ENCODE results near the gene ZC3H7A. TPM values are rescaled to one million over a fixed set of nuclear protein-coding genes. Genes with fewer than 3 reads are reported as not detected.

The ZC3H7A gene
- total and polyA plus RNA-seq, 2 of the 13 experiments (the other 11 are each of a cell fraction or from before 2014, with no cell fraction given) = 29.2 to 36.8 TPM

DNA sequence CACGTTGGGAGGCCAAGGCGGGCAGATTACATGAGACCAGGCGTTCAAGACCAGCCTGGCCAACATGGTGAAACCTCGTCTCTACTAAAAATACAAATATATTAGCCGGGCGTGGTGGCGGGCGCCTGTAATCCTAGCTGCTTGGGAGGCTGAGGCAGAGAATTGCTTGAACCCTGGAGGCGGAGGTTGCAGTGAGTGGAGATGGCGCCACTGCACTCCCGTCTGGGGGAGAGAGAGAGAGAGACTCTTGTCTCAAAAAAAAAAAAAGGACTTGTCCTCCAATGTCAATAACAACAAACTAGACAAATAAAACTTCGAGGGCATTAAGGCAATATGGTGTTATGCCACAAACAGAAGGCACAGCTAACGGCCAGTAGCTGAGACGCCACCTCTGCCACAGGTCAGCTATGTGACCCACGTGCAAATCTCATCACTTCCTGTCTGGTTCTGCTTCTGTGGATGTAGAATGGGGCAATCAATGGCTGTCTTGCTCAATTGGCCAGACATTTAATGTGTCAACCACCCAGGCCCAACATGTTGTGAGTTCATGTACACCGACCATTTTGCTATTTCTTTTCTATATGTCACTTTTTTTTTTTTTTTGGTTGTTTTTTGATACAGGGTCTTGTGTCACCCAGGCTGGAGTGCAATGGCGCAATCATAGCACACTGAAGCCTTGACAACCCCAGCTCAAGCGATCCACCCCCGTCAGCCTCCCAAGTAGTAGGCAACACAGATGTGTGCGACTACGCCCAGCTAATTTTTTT lies 53.6 kb downstream of the ZC3H7A start (continued):
- TF ChIP-seq, protein P1, sequence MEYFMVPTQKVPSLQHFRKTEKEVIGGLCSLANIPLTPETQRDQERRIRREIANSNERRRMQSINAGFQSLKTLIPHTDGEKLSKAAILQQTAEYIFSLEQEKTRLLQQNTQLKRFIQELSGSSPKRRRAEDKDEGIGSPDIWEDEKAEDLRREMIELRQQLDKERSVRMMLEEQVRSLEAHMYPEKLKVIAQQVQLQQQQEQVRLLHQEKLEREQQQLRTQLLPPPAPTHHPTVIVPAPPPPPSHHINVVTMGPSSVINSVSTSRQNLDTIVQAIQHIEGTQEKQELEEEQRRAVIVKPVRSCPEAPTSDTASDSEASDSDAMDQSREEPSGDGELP (IDR thresholded peaks at IDR 0.05; ENCODE audit: borderline replicate concordance, low read depth) = no peak
- TF ChIP-seq ZFP90 (CRISPR knock-in tag; IDR thresholded peaks at IDR 0.05; ENCODE audit: borderline replicate concordance) (peak; percentile 10; the same call in 1 of the 2 replicates), ZFP62 (CRISPR knock-in tag; IDR thresholded peaks at IDR 0.05) (no peak), CBFB (CRISPR knock-in tag; IDR thresholded peaks at IDR 0.05) (peak; percentile 36; the same call in 1 of the 2 replicates), PHF5A (CRISPR knock-in tag; IDR thresholded peaks at IDR 0.05; ENCODE audit: low read depth, unreplicated experiment) (peak; percentile 89), ASH2L (IDR thresholded peaks at IDR 0.05; ENCODE audit: insufficient read length, low read depth, low read length) (peak; percentile 49), FOXP1 (IDR thresholded peaks at IDR 0.05) (peak; percentile 84; the same call in 1 of the 2 replicates), FOXP1 (CRISPR knock-in tag; IDR thresholded peaks at IDR 0.05) (peak; percentile 81), RAD51 (IDR thresholded peaks at IDR 0.05; ENCODE audit: borderline replicate concordance) (no peak), EP300 (IDR thresholded peaks at IDR 0.05; ENCODE audit: low read depth in 2 of 2, low read length in 2 of 2) (peak; percentile 57 to 72), EP300 (CRISPR knock-in tag; IDR thresholded peaks at IDR 0.05; ENCODE audit: borderline replicate concordance) (peak; percentile 75), FIP1L1 (IDR thresholded peaks at IDR 0.05; ENCODE audit: borderline replicate concordance, insufficient read depth, low read depth, low read length) (peak; percentile 54; the same call in 1 of the 2 replicates), PAF1 (CRISPR knock-in tag; IDR thresholded peaks at IDR 0.05) (no peak), SAFB2 (CRISPR knock-in tag; IDR thresholded peaks at IDR 0.05; ENCODE audit: borderline replicate concordance, low read depth) (no peak), NKX3-1 (CRISPR knock-in tag; IDR thresholded peaks at IDR 0.05) (peak; percentile 53; the same call in 1 of the 2 replicates), ZSCAN25 (CRISPR knock-in tag; IDR thresholded peaks at IDR 0.05) (no peak), NAIF1 (CRISPR knock-in tag; IDR thresholded peaks at IDR 0.05; ENCODE audit: borderline replicate concordance) (0 out of 2 replicates have a peak, but pooled peaks have one; percentile 20), ZNF557 (CRISPR knock-in tag; IDR thresholded peaks at IDR 0.05) (peak; percentile 43; the same call in 1 of the 2 replicates), HOXA3 (CRISPR knock-in tag; IDR thresholded peaks at IDR 0.05) (peak; percentile 87), RELA (CRISPR knock-in tag; IDR thresholded peaks at IDR 0.05) (peak; percentile 29; the same call in 1 of the 2 replicates)
- TF ChIP-seq, protein P2, sequence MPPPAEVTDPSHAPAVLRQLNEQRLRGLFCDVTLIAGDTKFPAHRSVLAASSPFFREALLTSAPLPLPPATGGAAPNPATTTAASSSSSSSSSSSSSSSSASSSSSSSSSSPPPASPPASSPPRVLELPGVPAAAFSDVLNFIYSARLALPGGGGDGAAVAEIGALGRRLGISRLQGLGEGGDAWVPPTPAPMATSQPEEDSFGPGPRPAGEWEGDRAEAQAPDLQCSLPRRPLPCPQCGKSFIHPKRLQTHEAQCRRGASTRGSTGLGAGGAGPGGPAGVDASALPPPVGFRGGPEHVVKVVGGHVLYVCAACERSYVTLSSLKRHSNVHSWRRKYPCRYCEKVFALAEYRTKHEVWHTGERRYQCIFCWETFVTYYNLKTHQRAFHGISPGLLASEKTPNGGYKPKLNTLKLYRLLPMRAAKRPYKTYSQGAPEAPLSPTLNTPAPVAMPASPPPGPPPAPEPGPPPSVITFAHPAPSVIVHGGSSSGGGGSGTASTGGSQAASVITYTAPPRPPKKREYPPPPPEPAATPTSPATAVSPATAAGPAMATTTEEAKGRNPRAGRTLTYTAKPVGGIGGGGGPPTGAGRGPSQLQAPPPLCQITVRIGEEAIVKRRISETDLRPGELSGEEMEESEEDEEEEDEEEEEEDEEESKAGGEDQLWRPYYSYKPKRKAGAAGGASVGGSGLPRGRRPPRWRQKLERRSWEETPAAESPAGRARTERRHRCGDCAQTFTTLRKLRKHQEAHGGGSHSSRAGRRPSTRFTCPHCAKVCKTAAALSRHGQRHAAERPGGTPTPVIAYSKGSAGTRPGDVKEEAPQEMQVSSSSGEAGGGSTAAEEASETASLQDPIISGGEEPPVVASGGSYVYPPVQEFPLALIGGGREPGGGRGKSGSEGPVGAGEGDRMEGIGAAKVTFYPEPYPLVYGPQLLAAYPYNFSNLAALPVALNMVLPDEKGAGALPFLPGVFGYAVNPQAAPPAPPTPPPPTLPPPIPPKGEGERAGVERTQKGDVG (CRISPR knock-in tag; IDR thresholded peaks at IDR 0.05; ENCODE audit: borderline replicate concordance) = no peak; the same call in 1 of the 2 replicates
- TF ChIP-seq, protein P3, sequence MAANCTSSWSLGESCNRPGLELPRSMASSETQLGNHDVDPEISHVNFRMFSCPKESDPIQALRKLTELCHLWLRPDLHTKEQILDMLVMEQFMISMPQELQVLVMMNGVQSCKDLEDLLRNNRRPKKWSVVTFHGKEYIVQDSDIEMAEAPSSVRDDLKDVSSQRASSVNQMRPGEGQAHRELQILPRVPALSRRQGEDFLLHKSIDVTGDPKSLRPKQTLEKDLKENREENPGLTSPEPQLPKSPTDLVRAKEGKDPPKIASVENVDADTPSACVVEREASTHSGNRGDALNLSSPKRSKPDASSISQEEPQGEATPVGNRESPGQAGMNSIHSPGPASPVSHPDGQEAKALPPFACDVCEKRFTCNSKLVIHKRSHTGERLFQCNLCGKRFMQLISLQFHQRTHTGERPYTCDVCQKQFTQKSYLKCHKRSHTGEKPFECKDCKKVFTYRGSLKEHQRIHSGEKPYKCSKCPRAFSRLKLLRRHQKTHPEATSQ (CRISPR knock-in tag; IDR thresholded peaks at IDR 0.05; ENCODE audit: borderline replicate concordance) = no peak
- TF ChIP-seq, protein P4, sequence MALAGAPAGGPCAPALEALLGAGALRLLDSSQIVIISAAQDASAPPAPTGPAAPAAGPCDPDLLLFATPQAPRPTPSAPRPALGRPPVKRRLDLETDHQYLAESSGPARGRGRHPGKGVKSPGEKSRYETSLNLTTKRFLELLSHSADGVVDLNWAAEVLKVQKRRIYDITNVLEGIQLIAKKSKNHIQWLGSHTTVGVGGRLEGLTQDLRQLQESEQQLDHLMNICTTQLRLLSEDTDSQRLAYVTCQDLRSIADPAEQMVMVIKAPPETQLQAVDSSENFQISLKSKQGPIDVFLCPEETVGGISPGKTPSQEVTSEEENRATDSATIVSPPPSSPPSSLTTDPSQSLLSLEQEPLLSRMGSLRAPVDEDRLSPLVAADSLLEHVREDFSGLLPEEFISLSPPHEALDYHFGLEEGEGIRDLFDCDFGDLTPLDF (CRISPR knock-in tag; IDR thresholded peaks at IDR 0.05) = no peak

All from HepG2 (cell line).